NT2/D1 (cell line): ENCODE measurements around the gene LRRC26.

ENCODE experiments used
- SUZ12 ChIP-seq: IDR thresholded peaks from 2 replicates; pipeline ENCODE4 v1.6.1; 2011; ENCODE audit not compliant: insufficient read length, insufficient read depth; ENCODE audit errors: extremely low read depth
- ZNF274 ChIP-seq: IDR thresholded peaks from 2 replicates; pipeline ENCODE4 v1.6.1; 2011; ENCODE audit warnings: mild to moderate bottlenecking, low read depth, low read length

DNA sequence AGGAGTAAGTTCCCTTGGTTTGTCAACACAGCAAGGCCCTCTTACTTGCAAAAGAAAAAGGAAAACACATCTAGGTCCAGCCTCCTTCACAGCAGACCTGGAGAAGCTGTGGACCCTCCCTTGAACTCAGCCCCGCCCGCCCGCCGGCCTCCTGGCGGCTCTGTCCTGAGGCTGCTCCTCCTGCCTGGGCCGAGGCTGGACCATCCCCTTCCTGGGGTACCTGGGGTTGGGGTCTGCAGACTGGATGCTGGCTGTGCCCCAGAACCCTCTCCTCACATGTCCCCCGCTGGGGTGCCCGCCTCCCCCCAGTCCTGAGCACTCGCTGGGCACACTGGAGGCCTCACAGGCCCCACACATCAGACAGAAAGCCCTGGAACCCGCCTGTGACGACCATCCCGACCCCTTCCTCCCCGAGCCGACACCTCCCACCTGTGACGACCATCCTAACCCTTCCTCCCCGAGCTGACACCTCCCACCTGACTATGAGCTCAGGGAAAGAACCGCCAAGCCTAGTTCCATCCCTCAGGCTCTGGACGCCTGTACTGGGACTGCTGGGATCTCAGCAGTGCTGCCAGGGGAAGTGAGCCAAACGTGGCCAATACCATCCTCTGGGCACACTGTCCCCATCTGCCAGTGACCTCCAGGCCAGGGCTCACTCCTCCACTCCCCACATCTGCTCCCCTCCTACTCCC, 9.2 kb upstream of the LRRC26 start:
- TF ChIP-seq ZNF274 (no peak), SUZ12 (no peak)
